Astrocyte of the cerebellum (primary cell): ENCODE results near the gene SLC5A1.

Experiments
- DNase-seq: peaks from one replicate; pipeline ENCODE4 v3.0.0-alpha.2; 2011; ENCODE audit warnings: low read depth
- H3K4me3 ChIP-seq: 2 replicates; pipeline ENCODE4 v1.5.1; 2011; ENCODE audit warnings: mild to moderate bottlenecking, low read depth, low read length, moderate library complexity
- in situ Hi-C: cut with HindIII; loops from 2 replicates; pipeline ENCODE4 v1.10.0; 2017; ENCODE audit warnings: low sequenced_read_pairs
- TF ChIP-seq, protein P1 (sequence below): IDR thresholded peaks from 2 replicates; pipeline ENCODE4 v1.5.1; 2012; ENCODE audit warnings: low read length, low read depth, moderate library complexity, mild to moderate bottlenecking; ENCODE audit errors: missing control alignments

Gene SLC5A1

DNA sequence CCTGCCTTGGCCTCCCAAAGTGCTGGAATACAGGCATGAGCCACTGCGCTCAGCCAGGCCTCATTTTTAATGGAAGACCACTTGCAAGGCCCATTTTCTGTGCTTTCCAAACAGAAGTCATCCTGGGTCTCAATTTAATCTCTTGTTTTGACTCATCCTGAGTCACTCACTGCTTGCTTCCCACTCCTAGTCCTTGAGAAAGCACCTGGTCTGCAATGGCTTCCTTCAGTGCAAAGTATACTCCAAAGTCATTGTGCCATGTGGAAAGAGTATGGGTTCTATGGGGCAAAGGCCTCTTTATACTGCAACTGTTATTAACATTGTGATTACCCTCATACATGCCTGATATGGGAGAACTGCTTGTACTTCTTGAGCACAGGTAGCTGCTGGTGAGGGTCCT lies 18.3 kb upstream of the SLC5A1 start:
- H3K4me3 ChIP-seq: no peak overlapping the region
- in situ Hi-C loops: no loop called here
- TF ChIP-seq, protein P1, sequence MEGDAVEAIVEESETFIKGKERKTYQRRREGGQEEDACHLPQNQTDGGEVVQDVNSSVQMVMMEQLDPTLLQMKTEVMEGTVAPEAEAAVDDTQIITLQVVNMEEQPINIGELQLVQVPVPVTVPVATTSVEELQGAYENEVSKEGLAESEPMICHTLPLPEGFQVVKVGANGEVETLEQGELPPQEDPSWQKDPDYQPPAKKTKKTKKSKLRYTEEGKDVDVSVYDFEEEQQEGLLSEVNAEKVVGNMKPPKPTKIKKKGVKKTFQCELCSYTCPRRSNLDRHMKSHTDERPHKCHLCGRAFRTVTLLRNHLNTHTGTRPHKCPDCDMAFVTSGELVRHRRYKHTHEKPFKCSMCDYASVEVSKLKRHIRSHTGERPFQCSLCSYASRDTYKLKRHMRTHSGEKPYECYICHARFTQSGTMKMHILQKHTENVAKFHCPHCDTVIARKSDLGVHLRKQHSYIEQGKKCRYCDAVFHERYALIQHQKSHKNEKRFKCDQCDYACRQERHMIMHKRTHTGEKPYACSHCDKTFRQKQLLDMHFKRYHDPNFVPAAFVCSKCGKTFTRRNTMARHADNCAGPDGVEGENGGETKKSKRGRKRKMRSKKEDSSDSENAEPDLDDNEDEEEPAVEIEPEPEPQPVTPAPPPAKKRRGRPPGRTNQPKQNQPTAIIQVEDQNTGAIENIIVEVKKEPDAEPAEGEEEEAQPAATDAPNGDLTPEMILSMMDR: no peak
- no peak for DNase-seq

DNA sequence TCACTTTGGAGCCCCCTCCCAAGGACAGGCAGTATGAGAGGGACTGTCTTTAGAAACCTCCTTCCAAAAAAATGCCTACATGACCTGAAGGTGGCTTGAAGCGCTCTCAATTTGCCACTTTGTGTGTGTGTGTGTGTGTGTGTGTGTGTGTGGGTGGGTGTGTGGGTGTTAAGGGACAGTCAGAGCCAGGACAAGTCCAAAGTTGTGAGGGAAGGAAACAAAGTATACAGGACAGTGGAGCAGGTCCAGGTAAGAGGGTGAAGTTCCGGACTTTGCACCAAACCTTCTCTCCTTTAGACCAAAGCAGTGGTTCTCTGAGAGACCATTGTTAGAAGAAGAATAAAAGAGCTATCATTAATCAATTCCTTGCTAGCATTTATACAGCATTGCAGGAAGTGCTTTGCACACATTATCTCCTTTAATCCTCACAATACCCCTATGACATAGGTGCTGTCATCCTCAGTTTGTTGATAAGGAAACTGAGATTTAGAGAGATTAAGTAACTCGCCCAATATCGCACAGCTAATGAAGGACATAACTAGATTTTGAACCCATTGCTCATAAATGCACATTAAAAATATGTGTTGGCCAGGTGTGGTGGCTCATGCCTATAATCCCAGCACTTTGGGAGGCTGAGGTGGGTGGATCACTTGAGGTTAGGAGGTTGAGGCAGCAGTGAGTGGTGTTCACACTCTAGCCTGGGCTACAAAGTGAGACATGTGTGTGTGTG lies 12.4 kb upstream of the SLC5A1 start:
- H3K4me3 ChIP-seq: no peak overlapping the region
- in situ Hi-C loops: no loop called here

DNA sequence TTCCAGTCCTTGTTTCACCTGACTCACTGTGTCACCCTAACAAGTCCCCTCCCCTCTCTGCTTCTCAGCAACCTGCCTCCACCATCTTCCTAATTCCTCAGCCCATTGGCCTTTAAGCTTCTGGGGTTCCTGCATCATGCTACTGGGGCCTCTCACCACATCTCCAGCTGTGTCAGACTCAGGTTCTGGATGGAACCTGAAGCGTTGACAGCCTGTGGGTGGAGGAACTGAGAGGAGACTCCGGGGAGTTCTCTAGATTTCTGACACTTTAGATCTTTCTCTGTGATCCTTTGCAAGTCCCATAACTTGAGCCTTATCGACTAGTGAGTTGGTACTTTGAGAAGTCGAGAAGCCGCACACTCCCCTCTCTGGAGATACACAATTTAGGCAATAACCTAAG lies 11.6 kb upstream of the SLC5A1 start:
- in situ Hi-C loops: no loop called here
- no peak overlapping the region for H3K4me3 ChIP-seq
- TF ChIP-seq, protein P1: no peak
- DNase-seq: no peak

More for the DNA sequence above, 12.4 kb upstream of the SLC5A1 start:
- TF ChIP-seq, protein P1: no peak
- no peak for DNase-seq

DNA sequence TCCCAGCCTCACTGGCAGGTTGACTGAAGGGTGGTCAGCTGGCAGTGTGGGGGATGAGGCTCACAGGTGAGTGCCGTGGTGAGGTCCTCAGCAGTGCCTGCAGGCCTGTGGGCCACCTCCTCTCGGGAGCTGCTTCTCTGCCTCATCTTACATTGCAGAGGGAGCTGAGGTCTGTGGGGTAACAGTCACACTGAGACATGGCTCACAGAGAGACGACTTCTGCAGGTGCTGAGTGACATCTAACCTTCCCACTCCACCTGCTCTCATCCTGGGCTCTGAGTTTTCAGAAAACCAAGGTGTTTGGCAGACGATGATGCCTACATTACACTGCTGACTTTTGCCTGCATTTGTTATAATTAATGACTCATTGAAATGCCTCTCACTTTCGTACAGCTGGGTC lies 8.8 kb upstream of the SLC5A1 start:
- no peak overlapping the region for H3K4me3 ChIP-seq
- TF ChIP-seq, protein P1: no peak
- DNase-seq: no peak
- in situ Hi-C loops: no loop called here

DNA sequence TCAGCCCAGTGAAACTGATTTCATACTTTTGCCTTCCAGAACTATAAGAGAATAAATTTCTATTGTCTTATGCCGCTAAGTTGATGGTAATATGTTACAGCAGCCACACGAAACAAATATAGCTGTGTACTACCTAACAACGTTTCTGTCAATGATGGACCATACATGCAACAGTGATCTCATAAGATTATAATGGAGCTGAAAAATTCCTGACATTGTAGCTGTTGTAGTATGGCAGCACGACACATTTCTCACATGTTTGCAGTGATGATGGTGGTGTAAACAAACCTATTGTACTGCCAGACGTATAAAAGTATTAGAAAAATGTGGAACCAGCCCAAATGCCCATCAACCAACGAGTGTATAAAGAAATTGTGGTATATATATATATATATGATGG lies 5.8 kb upstream of the SLC5A1 start:
- in situ Hi-C loops: no loop called here
- no peak overlapping the region for H3K4me3 ChIP-seq
- TF ChIP-seq, protein P1: no peak
- DNase-seq: no peak

DNA sequence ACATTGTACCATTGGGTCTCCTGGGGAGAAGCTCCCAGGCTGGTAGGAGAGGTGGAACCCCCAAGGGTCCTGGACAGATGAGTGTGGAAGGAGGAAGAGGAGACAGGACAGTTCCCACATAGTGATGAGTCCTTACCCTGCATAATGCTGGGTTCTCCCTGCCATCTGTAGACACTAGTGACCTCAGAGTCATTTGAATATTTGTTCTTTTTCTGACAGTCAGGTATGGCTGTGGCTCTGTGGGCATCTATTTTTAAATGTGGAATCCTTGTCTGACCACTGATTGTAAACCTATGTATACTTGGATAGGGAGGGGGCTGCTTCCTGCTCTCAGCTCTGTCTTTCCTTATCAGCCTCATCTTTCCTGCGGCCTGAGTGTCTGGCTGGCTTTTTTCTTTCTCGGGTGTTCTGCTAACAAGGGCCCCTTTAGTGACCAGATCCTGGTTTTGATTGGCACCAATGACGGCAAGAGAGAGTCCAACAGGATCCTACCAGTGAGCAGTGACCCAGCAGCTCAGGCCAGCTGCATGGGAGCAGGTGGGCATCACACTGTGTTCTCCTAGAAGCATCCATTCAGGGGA lies 2.6 kb upstream of the SLC5A1 start:
- DNase-seq: no peak
- H3K4me3 ChIP-seq: no peak overlapping the region
- in situ Hi-C loops: no loop called here
- TF ChIP-seq, protein P1: no peak
